Small intestine (tissue), 4 donors: ENCODE measurements around the gene BCR. TPM values are rescaled to one million over a fixed set of nuclear protein-coding genes. Genes with fewer than 3 reads are reported as not detected.

ENCODE experiments used
- polyA plus RNA-seq, 4 donors: library from polyadenylated mRNA; stranded (reverse) in 3 of 4; unstranded in 1 of 4; fragments of 200-250 nt in 3 of 4; fragments of 120-200 nt in 1 of 4; gene quantifications; one replicate each; pipeline versions ENCODE4 v1.2.1 to v1.2.3, GENCODE V29; 2013
- donor health status: healthy with polysubstance abuse.
- donor health status: Bipolar disorder and iron deficiency.
- donor health status: healthy.

BCR gene
- polyA plus RNA-seq, 4 donors: 8.9 to 27.9 (median 19.7) TPM

Other genes starting within 250 kb of the BCR start
- gene GNAZ, start 110.0 kb upstream of the BCR start, polyA plus RNA-seq: 1 to 10 TPM in 3 of 4 donors, under 1 TPM in 1; 0.55 to 3.6 (median 2.7) TPM
- gene RSPH14, start 38.5 kb upstream of the BCR start, polyA plus RNA-seq: 1 to 10 TPM in 1 of 4 donors, under 1 TPM in 1, not detected in 2; 0.13 to 1.2 TPM
- 1 to 10 TPM in 1 of 4 donors, under 1 TPM in 2, not detected in 1; 0.27 to 1.7 (median 0.92) TPM for gene RAB36, start 35.0 kb upstream of the BCR start, polyA plus RNA-seq